ENCODE data around the gene LDLRAD4. TPM values are rescaled to one million over a fixed set of nuclear protein-coding genes. Genes with fewer than 3 reads are reported as not detected.

Gene LDLRAD4
- total RNA-seq, 1 experiment from 2014 or later = 0.68 TPM

- no peaks in the 10 kb centered on the region for H3K9me3 ChIP-seq (replicated peaks)
- H3K4me1 ChIP-seq (replicated peaks) = no peaks in the 10 kb centered on the region
- DNase-seq (ENCODE audit: low read depth in 1 of 2, low spot score in 2 of 2) = no peak
- H3K36me3 ChIP-seq = no peaks in the 10 kb centered on the region
- 0 out of 2 replicates have a peak, but pooled peaks cover 6% of the 10 kb centered on the region for H3K27me3 ChIP-seq (replicated peaks)
- no peak overlapping the region for H3K4me3 ChIP-seq
- no peak overlapping the region for H3K27ac ChIP-seq
Measured at GRCh38 chr18:13513021-13513420, 294.5 kb downstream of the LDLRAD4 start.

GRCh38 chr18:13513481-13513880, 294.9 kb downstream of the LDLRAD4 start:
- H3K27ac ChIP-seq = no peak overlapping the region
- DNase-seq (ENCODE audit: low read depth in 1 of 2, low spot score in 2 of 2) = no peak
- H3K36me3 ChIP-seq = no peaks in the 10 kb centered on the region
- H3K4me1 ChIP-seq (replicated peaks) = no peaks in the 10 kb centered on the region
- no peak overlapping the region for H3K4me3 ChIP-seq
- H3K27me3 ChIP-seq (replicated peaks) = 0 out of 2 replicates have a peak, but pooled peaks cover 6% of the 10 kb centered on the region
- H3K9me3 ChIP-seq (replicated peaks) = no peaks in the 10 kb centered on the region

- H3K9me3 ChIP-seq (replicated peaks) = no peaks in the 10 kb centered on the region
- H3K27me3 ChIP-seq (replicated peaks) = 0 out of 2 replicates have a peak, but pooled peaks cover 6% of the 10 kb centered on the region
- no peaks in the 10 kb centered on the region for H3K36me3 ChIP-seq
- H3K27ac ChIP-seq = no peak overlapping the region
- no peak for DNase-seq (ENCODE audit: low read depth in 1 of 2, low spot score in 2 of 2)
- H3K4me3 ChIP-seq = no peak overlapping the region
- no peaks in the 10 kb centered on the region for H3K4me1 ChIP-seq (replicated peaks)
Measured at GRCh38 chr18:13514558-13514957, 296.0 kb downstream of the LDLRAD4 start.

GRCh38 chr18:13516855-13517254, 298.3 kb downstream of the LDLRAD4 start:
- no peak for DNase-seq (ENCODE audit: low read depth in 1 of 2, low spot score in 2 of 2)
- H3K36me3 ChIP-seq = no peaks in the 10 kb centered on the region
- H3K27ac ChIP-seq = no peak overlapping the region
- H3K27me3 ChIP-seq (replicated peaks) = 0 out of 2 replicates have a peak, but pooled peaks cover 3% of the 10 kb centered on the region
- no peaks in the 10 kb centered on the region for H3K9me3 ChIP-seq (replicated peaks)
- no peaks in the 10 kb centered on the region for H3K4me1 ChIP-seq (replicated peaks)
- no peak overlapping the region for H3K4me3 ChIP-seq

DNA sequence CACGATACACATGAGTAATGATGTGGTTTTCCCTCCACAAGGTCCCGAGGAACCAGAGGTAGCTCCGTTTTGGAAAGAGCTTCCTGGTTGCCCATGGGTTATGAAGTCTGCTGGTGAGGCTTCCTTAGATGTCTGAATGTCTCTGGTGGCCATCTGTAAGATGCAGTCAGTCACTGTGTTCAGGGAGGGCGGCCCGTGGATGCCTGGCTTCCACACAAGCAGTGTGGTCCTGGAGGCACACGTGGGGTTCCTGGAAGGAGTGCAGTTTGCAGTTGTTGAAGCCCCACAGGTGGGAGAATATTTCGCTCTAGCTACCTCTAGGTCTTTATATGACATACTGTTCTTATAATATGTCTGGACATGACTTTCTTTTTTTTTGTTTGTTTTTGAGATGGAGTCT, 298.8 kb downstream of the LDLRAD4 start:
- no peaks in the 10 kb centered on the region for H3K9me3 ChIP-seq (replicated peaks)
- H3K27me3 ChIP-seq (replicated peaks) = 0 out of 2 replicates have a peak, but pooled peaks cover 3% of the 10 kb centered on the region
- DNase-seq (ENCODE audit: low read depth in 1 of 2, low spot score in 2 of 2) = no peak
- no peak overlapping the region for H3K4me3 ChIP-seq
- H3K4me1 ChIP-seq (replicated peaks) = no peaks in the 10 kb centered on the region
- H3K36me3 ChIP-seq = no peaks in the 10 kb centered on the region
- no peak overlapping the region for H3K27ac ChIP-seq

GRCh38 chr18:13518382-13518781, 299.8 kb downstream of the LDLRAD4 start:
- Histone ChIP-seq H3K27me3 (replicated peaks) (no peaks in the 10 kb centered on the region), H3K4me1 (replicated peaks) (no peaks in the 10 kb centered on the region), H3K27ac (no peak overlapping the region), H3K36me3 (no peaks in the 10 kb centered on the region), H3K4me3 (no peak overlapping the region), H3K9me3 (replicated peaks) (no peaks in the 10 kb centered on the region)
- no peak for DNase-seq (ENCODE audit: low read depth in 1 of 2, low spot score in 2 of 2)

GRCh38 chr18:13520306-13520705, 301.7 kb downstream of the LDLRAD4 start:
- no peak overlapping the region for H3K27ac ChIP-seq
- H3K27me3 ChIP-seq (replicated peaks) = no peaks in the 10 kb centered on the region
- DNase-seq (ENCODE audit: low read depth in 1 of 2, low spot score in 2 of 2) = no peak
- H3K4me1 ChIP-seq (replicated peaks) = no peaks in the 10 kb centered on the region
- no peak overlapping the region for H3K4me3 ChIP-seq
- no peaks in the 10 kb centered on the region for H3K9me3 ChIP-seq (replicated peaks)
- no peaks in the 10 kb centered on the region for H3K36me3 ChIP-seq

- Histone ChIP-seq H3K4me1 (replicated peaks) (no peaks in the 10 kb centered on the region), H3K9me3 (replicated peaks) (no peaks in the 10 kb centered on the region), H3K27ac (no peak overlapping the region), H3K36me3 (no peaks in the 10 kb centered on the region), H3K27me3 (replicated peaks) (no peaks in the 10 kb centered on the region), H3K4me3 (no peak overlapping the region)
- no peak for DNase-seq (ENCODE audit: low read depth in 1 of 2, low spot score in 2 of 2)
Measured at GRCh38 chr18:13520741-13521140, 302.2 kb downstream of the LDLRAD4 start.

GRCh38 chr18:13521418-13521817, 302.9 kb downstream of the LDLRAD4 start:
- Histone ChIP-seq H3K36me3 (no peaks in the 10 kb centered on the region), H3K9me3 (replicated peaks) (no peaks in the 10 kb centered on the region), H3K4me3 (no peak overlapping the region), H3K27ac (no peak overlapping the region), H3K4me1 (replicated peaks) (no peaks in the 10 kb centered on the region), H3K27me3 (replicated peaks) (no peaks in the 10 kb centered on the region)
- no peak for DNase-seq (ENCODE audit: low read depth in 1 of 2, low spot score in 2 of 2)

- Histone ChIP-seq H3K36me3 (no peaks in the 10 kb centered on the region), H3K9me3 (replicated peaks) (no peaks in the 10 kb centered on the region), H3K4me3 (no peak overlapping the region), H3K4me1 (replicated peaks) (no peaks in the 10 kb centered on the region), H3K27ac (no peak overlapping the region), H3K27me3 (replicated peaks) (no peaks in the 10 kb centered on the region)
- DNase-seq (ENCODE audit: low read depth in 1 of 2, low spot score in 2 of 2) = no peak
Measured at GRCh38 chr18:13522256-13522655, 303.7 kb downstream of the LDLRAD4 start.

GRCh38 chr18:13522861-13523660, 304.5 kb downstream of the LDLRAD4 start:
- no peaks in the 10 kb centered on the region for H3K27me3 ChIP-seq (replicated peaks)
- no peaks in the 10 kb centered on the region for H3K36me3 ChIP-seq
- no peak for DNase-seq (ENCODE audit: low read depth in 1 of 2, low spot score in 2 of 2)
- H3K4me3 ChIP-seq = no peak overlapping the region
- H3K9me3 ChIP-seq (replicated peaks) = no peaks in the 10 kb centered on the region
- H3K4me1 ChIP-seq (replicated peaks) = no peaks in the 10 kb centered on the region
- no peak overlapping the region for H3K27ac ChIP-seq

GRCh38 chr18:13524054-13524453, 305.5 kb downstream of the LDLRAD4 start:
- Histone ChIP-seq H3K36me3 (no peaks in the 10 kb centered on the region), H3K4me3 (no peak overlapping the region), H3K27me3 (replicated peaks) (no peaks in the 10 kb centered on the region), H3K9me3 (replicated peaks) (no peaks in the 10 kb centered on the region), H3K27ac (no peak overlapping the region), H3K4me1 (replicated peaks) (no peaks in the 10 kb centered on the region)
- no peak for DNase-seq (ENCODE audit: low read depth in 1 of 2, low spot score in 2 of 2)

DNA sequence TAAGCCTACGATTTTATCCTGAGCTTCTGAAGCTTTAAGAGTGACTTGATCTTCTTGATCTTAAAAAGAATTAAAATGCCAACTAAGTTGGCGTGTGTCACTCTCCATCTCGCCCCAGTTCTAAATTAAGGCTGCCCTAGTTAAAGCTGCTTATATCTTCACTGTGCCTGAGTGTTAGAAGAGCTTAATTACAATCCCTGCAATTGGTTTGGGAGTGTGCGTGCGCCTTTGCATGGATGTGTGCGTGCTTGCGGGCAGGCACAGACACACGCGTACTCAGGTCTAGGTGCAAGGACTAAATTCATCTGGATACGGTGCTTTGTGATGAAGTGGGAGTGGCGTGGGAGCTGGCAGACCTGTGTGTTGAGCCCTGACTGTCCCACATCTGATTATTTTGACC, 306.3 kb downstream of the LDLRAD4 start:
- Histone ChIP-seq H3K36me3 (no peaks in the 10 kb centered on the region), H3K27me3 (replicated peaks) (no peaks in the 10 kb centered on the region), H3K27ac (no peak overlapping the region), H3K4me3 (no peak overlapping the region), H3K4me1 (replicated peaks) (no peaks in the 10 kb centered on the region), H3K9me3 (replicated peaks) (no peaks in the 10 kb centered on the region)
- no peak for DNase-seq (ENCODE audit: low read depth in 1 of 2, low spot score in 2 of 2)

DNA sequence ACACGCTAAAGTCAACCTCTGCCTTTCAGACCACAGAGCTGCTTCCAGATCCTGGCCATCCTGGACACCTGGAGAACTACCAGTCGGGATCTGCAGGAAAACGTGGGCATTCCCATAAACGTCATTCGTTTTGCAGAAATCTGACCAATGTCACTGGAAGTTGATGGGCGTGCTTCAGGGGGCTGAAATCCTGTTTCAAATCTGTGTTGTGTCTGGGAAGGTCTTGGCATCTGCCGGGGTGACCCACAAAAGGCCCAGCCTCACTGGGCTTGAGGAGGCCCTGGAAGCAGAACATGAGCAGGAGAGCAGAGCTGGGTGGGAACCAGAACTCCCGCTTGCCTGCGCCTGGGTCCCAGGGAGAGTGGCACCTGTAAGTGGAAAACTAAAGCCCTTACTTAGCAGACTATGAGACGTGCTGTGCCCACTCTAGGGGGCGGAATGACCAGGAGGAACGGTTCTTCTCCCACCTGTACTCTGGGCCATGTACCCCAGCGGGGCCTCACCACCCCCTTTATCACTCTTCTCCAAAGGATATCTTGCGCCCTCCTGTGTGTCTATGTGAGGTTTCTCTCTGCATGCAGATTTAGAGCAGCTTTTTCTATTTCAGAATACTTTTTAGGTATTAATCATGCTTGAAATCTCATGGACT, 306.9 kb downstream of the LDLRAD4 start:
- Histone ChIP-seq H3K27ac (no peak overlapping the region), H3K27me3 (replicated peaks) (no peaks in the 10 kb centered on the region), H3K4me3 (no peak overlapping the region), H3K9me3 (replicated peaks) (no peaks in the 10 kb centered on the region), H3K36me3 (no peaks in the 10 kb centered on the region), H3K4me1 (replicated peaks) (no peaks in the 10 kb centered on the region)
- DNase-seq (ENCODE audit: low read depth in 1 of 2, low spot score in 2 of 2) = no peak
